ENCODE measurements around the gene PGBD1. TPM values are rescaled to one million over a fixed set of nuclear protein-coding genes. Genes with fewer than 3 reads are reported as not detected.
A peak's percentile ranks its signal among the peaks of the same experiment; 100 is the strongest.

PGBD1 gene
- total RNA-seq, 1 donor from 2014 or later, result 13.8 TPM

DNA sequence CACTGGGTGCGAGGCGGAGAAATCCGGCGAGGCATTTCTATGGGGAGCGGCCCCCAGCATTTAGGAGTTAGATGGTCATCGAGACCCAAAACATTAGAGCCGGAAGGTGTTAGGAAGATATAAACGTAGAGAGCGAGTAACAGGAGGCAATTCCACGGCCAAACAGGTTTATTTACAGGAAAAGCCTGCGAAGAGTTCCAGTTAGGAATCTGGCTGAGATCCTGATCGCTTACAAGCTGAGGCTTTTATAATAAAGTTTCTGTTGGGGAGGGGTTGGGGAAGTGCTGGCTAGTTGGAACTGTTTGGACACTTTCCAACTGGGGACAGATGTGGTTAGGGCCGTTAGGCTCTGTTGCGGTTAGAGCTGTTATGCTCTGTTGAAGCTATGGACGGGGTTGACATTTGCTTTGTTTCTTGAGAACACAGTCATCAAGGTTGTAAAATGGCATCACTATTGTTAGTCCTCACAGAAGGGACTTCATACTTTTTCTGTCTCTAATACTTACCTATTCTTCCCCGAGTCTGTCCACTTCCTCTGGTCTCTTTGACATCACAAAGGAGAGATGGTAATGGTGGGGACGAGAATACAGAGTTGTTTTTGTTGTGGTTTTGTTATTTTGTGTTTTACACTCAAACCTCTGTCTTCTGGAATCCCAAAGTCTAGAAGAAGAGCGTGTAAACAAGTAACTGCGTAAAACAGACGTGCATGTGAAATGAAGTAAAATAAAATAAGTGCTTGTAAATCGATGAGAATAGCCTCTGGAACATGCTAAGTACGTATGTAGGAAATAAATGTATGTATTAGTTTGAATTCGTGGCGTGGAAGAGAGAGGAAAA, 55.1 kb downstream of the PGBD1 start:
- H3K4me1 Mint-ChIP-seq, result no peaks in the 10 kb centered on the region
- peak overlapping the region; percentile 20 for H2AFZ ChIP-seq (replicated peaks)
- peak overlapping the region; percentile 100 for H3K27ac ChIP-seq
- H3K36me3 Mint-ChIP-seq, result peaks cover 6% of the 10 kb centered on the region
- peaks cover 31% of the 10 kb centered on the region for H3F3A ChIP-seq (ENCODE audit: low read depth)
- peaks cover 21% of the 10 kb centered on the region for H3K4me1 ChIP-seq
- no peak overlapping the region for H3K4me3 Mint-ChIP-seq
- peak; percentile 43 for DNase-seq (ENCODE audit: low spot score)
- peaks cover 26% of the 10 kb centered on the region for H3K79me2 ChIP-seq (ENCODE audit: low read depth)
- peak overlapping the region; percentile 79 for H3K4me3 ChIP-seq
- H3K9me3 Mint-ChIP-seq, result peaks cover 2% of the 10 kb centered on the region
- H3K27me3 ChIP-seq, result no peaks in the 10 kb centered on the region
- no peak for TF ChIP-seq EZH2 (IDR thresholded peaks at IDR 0.05)
- TF ChIP-seq EZH2phosphoT487 (IDR thresholded peaks at IDR 0.05), result no peak
- no peaks in the 10 kb centered on the region for H3K9me3 ChIP-seq (ENCODE audit: low read depth)
- H3K36me3 ChIP-seq, result no peaks in the 10 kb centered on the region
- H3K27me3 Mint-ChIP-seq (ENCODE audit: insufficient read depth, low read depth), result no peaks in the 10 kb centered on the region
- peak overlapping the region; percentile 88 for H3K4me2 ChIP-seq
- H3K27ac Mint-ChIP-seq, result no peak overlapping the region
- H4K20me1 ChIP-seq (ENCODE audit: low read depth), result no peaks in the 10 kb centered on the region
- H3K9ac ChIP-seq, result peak overlapping the region; percentile 97

DNA sequence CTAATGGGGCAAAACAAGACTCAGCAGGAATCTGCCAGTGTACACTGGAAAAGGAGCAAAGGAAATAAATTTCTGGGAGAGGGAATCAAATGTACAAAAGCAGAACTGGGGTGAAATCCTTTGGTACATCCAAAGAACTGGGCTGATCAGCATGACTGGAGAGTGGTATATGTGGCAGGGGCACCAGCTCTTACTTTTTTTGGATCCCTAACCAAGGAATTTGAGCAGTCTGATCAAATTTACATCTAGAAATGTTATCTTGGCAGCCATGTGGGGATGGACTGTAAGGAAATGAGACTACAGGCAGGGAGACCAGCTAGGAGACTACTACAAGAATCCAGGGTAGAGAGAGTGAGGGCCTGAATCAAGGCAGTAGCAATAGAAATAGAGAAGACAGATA, 55.7 kb downstream of the PGBD1 start:
- no peak overlapping the region for H3K27ac Mint-ChIP-seq
- H3K27ac ChIP-seq, result peak overlapping the region; percentile 100

DNA sequence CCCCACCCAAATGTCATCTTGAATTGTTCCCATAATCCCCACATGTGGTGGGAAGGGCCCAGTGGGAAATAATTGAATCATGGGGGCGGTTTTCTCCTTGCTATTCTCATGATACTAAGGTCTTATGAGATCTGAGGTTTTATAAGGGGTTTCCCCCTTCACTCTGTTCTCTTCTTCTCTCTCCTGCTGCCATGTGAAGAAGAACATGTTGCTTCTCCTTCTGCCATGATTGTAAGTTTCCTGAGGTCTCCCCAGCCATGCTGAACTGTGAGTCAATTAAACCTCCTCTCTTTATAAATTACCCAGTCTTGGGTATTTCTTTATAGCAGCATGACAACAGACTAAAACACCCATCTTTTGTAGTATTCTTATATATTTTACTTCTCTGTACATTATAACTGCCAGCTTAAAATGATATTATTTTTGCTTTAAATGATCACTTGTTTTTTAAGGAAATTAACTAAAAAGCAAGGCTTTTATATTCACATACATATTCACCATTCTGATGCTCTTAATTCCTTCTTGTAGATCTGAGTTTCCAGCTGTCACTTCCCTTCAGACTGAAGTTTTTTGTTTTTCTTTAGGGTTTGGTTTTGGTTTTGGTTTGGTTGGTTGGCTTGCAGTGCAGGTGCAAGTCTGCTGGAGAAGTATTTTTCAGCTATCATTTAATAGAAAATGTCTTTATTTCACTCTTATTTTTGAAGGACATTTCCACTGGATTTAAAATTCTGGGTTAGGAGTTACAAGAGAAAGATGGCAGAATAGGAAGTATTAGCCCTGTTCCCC, 59.1 kb downstream of the PGBD1 start:
- Histone ChIP-seq H3K4me1 (peaks cover 12% of the 10 kb centered on the region), H3K27me3 (peaks cover 11% of the 10 kb centered on the region), H3K4me2 (no peak overlapping the region), H3K4me3 (no peak overlapping the region), H3K9ac (no peak overlapping the region), H2AFZ (replicated peaks) (no peak overlapping the region), H3F3A (ENCODE audit: low read depth) (peaks cover 17% of the 10 kb centered on the region), H3K36me3 (no peaks in the 10 kb centered on the region), H4K20me1 (ENCODE audit: low read depth) (no peaks in the 10 kb centered on the region), H3K79me2 (ENCODE audit: low read depth) (peaks cover 26% of the 10 kb centered on the region), H3K9me3 (ENCODE audit: low read depth) (no peaks in the 10 kb centered on the region), H3K27ac (no peak overlapping the region)
- no peaks in the 10 kb centered on the region for H3K4me1 Mint-ChIP-seq
- no peaks in the 10 kb centered on the region for H3K9me3 Mint-ChIP-seq
- no peak for TF ChIP-seq EZH2 (IDR thresholded peaks at IDR 0.05)
- TF ChIP-seq EZH2phosphoT487 (IDR thresholded peaks at IDR 0.05), result no peak
- TF ChIP-seq, protein P1, sequence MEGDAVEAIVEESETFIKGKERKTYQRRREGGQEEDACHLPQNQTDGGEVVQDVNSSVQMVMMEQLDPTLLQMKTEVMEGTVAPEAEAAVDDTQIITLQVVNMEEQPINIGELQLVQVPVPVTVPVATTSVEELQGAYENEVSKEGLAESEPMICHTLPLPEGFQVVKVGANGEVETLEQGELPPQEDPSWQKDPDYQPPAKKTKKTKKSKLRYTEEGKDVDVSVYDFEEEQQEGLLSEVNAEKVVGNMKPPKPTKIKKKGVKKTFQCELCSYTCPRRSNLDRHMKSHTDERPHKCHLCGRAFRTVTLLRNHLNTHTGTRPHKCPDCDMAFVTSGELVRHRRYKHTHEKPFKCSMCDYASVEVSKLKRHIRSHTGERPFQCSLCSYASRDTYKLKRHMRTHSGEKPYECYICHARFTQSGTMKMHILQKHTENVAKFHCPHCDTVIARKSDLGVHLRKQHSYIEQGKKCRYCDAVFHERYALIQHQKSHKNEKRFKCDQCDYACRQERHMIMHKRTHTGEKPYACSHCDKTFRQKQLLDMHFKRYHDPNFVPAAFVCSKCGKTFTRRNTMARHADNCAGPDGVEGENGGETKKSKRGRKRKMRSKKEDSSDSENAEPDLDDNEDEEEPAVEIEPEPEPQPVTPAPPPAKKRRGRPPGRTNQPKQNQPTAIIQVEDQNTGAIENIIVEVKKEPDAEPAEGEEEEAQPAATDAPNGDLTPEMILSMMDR (IDR thresholded peaks at IDR 0.05), result no peak
- H3K27me3 Mint-ChIP-seq (ENCODE audit: insufficient read depth, low read depth), result no peaks in the 10 kb centered on the region
- no peak overlapping the region for H3K27ac Mint-ChIP-seq
- no peaks in the 10 kb centered on the region for H3K36me3 Mint-ChIP-seq
- H3K4me3 Mint-ChIP-seq, result no peak overlapping the region
- DNase-seq (ENCODE audit: low spot score), result no peak

More for the DNA sequence above, 55.7 kb downstream of the PGBD1 start:
- Histone ChIP-seq H3K4me1 (peaks cover 21% of the 10 kb centered on the region), H3K9me3 (ENCODE audit: low read depth) (no peaks in the 10 kb centered on the region), H3K36me3 (no peaks in the 10 kb centered on the region), H3K4me3 (peak overlapping the region; percentile 79), H3K27me3 (no peaks in the 10 kb centered on the region), H2AFZ (replicated peaks) (no peak overlapping the region), H3K79me2 (ENCODE audit: low read depth) (peaks cover 26% of the 10 kb centered on the region), H3F3A (ENCODE audit: low read depth) (peaks cover 31% of the 10 kb centered on the region), H3K9ac (peak overlapping the region; percentile 97), H3K4me2 (peak overlapping the region; percentile 88), H4K20me1 (ENCODE audit: low read depth) (no peaks in the 10 kb centered on the region)
- Mint-ChIP-seq H3K9me3 (peaks cover 2% of the 10 kb centered on the region), H3K4me3 (no peak overlapping the region), H3K27me3 (ENCODE audit: insufficient read depth, low read depth) (no peaks in the 10 kb centered on the region), H3K4me1 (no peaks in the 10 kb centered on the region), H3K36me3 (peaks cover 3% of the 10 kb centered on the region)
- no peak for DNase-seq (ENCODE audit: low spot score)
- TF ChIP-seq EZH2phosphoT487 (IDR thresholded peaks at IDR 0.05) (no peak), EZH2 (IDR thresholded peaks at IDR 0.05) (no peak)
- TF ChIP-seq, protein P1 (IDR thresholded peaks at IDR 0.05), result no peak

All from neural progenitor cell (in vitro differentiated cells).